ENCODE results near the gene XRCC5.

GRCh38 chr2:216117561-216118340, 8.6 kb downstream of the XRCC5 start:
- TF ChIP-seq CTCF (conservative IDR thresholded peaks at IDR 0.05 in 1 of 2, IDR thresholded peaks at IDR 0.05 in 1 of 2; ENCODE audit: low read depth in 1 of 2, low read length in 2 of 2) (no peak), EZH2 (IDR thresholded peaks at IDR 0.05; ENCODE audit: low read length, missing control alignments) (no peak)
